PC-3 (cell line): ENCODE results near the gene ATE1.
A peak's percentile ranks its signal among the peaks of the same experiment; 100 is the strongest.

Experiments used
- EZH2 ChIP-seq: fragments of 300-600 bp; sonication (generic); IDR thresholded peaks from one replicate; pipeline ENCODE4 v1.6.1; 2017; ENCODE audit warnings: antibody characterized with exemption, mild to moderate bottlenecking, low read length; ENCODE audit not compliant: unreplicated experiment
- EZH2phosphoT487 ChIP-seq: fragments of 300-600 bp; sonication (generic); IDR thresholded peaks from 2 replicates; pipeline ENCODE4 v1.6.1; 2018; ENCODE audit warnings: mild to moderate bottlenecking, antibody characterized with exemption, low read length, borderline replicate concordance
- TF ChIP-seq, protein P1 (sequence below): fragments of 300-600 bp; sonication (generic); conservative IDR thresholded peaks from 2 replicates; pipeline ENCODE4 v1.5.1; 2017; ENCODE audit warnings: antibody characterized with exemption, low read depth, mild to moderate bottlenecking, low read length

DNA sequence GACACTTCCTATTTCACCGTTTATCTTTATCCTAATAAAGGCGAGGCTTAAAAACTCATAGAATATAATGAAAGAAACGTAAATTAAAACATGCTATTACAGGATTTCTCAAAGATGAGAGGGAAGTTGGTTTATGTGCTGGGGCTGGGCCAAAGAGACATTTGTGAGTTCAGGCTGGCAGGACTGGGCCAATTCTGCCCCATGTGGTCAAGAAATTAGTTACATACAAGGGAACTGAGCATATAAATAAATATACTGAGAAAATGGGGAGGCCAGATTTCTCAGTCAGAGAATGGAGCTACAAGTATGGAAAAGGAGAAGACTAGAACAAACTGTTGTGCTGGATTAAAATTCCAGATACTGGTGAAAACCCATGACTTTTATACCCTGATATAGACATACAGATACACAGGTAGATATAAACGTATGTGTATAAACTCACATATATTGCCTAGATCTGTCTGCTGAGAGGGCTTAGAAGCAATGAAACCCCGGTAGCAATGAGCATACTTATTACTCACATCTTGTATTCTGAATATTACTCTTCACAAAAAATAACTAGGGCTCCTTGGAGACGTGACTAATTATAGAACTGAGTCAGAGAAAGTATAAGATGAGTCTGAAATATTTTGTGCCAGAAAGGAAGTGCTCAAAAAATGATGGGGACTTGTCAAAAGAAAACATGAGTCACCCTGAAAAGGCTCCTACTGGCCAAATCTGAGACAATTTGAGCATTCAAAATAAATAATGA lies 173.9 kb downstream of the ATE1 start:
- TF ChIP-seq, protein P1, sequence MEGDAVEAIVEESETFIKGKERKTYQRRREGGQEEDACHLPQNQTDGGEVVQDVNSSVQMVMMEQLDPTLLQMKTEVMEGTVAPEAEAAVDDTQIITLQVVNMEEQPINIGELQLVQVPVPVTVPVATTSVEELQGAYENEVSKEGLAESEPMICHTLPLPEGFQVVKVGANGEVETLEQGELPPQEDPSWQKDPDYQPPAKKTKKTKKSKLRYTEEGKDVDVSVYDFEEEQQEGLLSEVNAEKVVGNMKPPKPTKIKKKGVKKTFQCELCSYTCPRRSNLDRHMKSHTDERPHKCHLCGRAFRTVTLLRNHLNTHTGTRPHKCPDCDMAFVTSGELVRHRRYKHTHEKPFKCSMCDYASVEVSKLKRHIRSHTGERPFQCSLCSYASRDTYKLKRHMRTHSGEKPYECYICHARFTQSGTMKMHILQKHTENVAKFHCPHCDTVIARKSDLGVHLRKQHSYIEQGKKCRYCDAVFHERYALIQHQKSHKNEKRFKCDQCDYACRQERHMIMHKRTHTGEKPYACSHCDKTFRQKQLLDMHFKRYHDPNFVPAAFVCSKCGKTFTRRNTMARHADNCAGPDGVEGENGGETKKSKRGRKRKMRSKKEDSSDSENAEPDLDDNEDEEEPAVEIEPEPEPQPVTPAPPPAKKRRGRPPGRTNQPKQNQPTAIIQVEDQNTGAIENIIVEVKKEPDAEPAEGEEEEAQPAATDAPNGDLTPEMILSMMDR = peak; percentile 46
- TF ChIP-seq EZH2phosphoT487 (no peak), EZH2 (no peak)
